Fibroblast of skin of scalp (primary cell): Measurements from ENCODE around the gene NATD1.

Source experiments
- DNase-seq: peaks from one replicate; pipeline ENCODE4 v3.0.0-alpha.2; 2013

The NATD1 gene

GRCh38 chr17:21289902-21290571, 36.8 kb upstream of the NATD1 start:
- no peak for DNase-seq

DNA sequence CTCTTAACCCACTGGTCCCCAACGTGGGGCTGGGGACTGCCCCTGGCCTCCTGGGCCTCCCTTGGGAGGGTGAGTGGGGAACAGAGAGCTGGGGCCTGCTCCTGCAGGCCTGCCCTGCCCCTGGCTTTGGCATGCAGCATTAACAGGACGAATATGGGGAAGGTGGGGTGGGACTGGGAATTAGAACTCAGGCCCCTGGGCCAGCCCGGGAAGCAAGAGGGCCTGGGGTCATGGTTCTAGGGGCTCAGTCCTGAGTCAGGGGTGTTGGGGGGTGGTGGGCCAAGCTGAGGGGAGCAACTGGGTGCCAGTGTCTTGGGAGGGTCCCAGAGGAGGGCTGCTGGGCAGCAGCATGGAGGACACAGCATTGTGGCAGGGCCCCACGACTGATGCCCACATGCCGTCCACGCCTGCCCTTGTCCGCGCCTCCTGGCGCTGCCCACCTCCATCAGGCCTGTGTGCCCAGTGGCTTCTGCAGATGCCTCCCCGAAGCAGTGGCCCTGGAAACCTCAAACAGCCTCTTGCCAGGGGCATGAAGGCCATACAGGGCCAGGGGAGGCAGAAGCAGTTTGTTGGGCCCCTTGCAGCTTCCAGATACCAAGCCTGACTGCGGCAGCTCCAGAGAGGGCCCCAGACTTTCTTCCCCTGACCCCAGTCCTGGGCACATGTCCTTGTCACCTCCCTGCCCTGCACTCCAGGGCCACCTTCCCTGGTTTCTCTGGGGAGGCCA, 36.1 kb upstream of the NATD1 start:
- DNase-seq = no peak

GRCh38 chr17:21288571-21289017, 35.4 kb upstream of the NATD1 start:
- DNase-seq = no peak

DNA sequence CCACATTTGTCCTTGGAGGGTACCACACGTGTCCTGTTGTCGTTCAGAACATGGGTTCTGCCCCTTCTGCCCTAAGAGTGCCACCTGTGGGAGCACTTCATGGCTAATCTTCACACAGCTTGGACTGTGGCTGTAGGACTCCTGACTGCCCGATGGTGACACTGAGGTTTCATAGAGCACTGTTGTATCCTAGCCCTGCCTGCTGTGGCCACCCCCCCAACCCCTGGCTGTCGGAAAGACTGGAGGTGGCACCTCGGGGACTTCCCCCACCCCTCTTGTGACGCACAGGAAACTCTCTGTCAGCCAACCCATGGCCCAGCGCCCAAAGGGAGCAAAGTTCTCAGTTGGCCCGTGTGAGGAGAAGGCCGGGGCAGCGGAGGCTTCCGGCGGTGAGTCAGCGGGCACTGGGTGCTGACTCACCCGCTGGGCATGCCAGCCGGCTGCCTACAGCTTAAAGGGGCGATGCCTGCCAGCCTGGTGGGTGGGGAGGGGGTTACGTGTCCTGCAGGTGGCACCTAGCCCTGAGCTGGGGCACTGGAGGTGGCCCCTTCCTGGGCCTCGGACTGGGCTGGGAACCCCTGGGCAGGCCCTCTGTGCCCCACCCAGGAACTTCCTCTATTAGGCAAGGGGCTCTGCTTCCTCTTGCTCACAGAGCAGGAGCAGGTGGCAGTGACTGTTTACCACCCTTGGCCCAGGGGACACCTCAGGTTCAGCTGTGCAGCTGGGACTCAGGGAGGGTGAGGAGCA, 34.7 kb upstream of the NATD1 start:
- DNase-seq = peak; percentile 96

DNA sequence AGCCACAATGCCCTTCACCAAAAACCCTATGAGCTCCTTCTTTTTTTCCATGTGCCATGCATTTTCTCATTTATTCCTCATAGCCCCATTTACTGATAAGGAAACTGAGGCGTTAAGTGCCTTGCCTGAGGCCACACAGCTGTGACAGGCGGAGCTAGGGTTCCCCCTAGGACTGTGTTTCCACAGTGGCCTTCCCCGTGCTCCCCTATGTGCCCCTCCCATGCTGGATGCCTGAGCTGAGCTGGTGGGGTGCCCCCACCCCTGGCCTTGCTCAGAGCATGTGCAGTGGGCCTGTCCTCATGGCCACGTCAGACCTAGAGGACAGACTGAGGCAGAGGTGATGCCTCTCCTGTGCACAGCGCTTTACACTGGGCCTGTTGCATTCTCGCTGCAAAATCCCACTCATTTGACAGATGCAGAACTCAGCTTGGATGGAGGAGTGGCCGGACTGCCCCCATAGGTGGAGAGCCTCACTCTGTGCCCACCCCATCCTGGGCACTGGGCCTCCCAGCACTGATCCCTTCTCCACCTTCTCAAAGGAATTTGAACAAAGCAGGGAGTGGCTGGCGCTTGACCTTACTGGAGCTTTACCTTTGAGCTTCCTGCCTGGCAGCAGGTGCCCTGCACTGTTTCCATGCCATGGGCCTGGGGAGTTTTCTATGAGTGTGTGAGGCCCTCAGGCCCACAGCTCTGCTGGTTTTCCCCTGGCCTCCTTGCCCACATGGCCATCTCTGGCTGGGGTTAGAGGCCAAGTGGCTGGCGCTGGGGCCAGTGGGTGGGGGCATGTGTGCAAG, 33.9 kb upstream of the NATD1 start:
- DNase-seq = no peak

DNA sequence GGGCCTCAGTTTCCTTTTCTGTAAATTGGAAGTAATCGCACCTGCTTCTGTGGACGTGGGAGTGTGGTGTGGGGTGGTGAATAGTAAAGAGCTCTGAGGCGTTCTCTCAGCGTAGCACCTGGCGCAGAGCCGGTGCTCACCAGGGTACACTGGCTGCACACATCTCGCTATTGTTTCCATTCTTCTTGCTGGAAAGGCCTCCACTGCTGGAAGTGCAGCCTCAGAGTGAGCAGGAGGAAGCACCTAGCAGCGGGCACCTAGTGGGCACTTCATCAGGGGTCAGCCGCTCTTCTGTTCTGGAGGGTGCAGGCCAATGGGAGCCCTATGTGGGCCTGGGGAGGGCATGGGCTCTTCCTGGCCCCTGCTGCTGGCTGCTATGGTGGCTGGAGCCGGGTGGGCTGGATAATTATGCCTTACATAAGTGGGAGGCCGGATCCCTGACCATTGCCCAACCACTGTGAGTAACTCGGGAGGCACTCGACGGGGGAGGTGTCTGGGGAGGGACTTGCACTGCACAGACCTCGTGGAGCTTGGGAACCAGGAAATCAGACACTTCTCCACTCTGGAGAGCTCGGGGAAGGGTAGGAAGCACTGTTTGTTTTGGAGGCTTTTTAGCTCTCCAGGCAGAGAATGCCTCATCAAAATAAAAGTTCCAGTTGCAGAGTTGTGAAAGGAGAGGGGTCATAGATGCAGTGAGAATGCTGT, 33.0 kb upstream of the NATD1 start:
- peak; percentile 98 for DNase-seq

- DNase-seq = peak; percentile 49
Measured at GRCh38 chr17:21285164-21286065, 32.2 kb upstream of the NATD1 start.

GRCh38 chr17:21284319-21285163, 31.3 kb upstream of the NATD1 start, which contains the start of gene MAP2K3:
Gene MAP2K3, plus strand, starts transcription at chr17:21284711. Its CDS starts 210 bp downstream, at chr17:21284921.
- DNase-seq = peak; percentile 99

DNA sequence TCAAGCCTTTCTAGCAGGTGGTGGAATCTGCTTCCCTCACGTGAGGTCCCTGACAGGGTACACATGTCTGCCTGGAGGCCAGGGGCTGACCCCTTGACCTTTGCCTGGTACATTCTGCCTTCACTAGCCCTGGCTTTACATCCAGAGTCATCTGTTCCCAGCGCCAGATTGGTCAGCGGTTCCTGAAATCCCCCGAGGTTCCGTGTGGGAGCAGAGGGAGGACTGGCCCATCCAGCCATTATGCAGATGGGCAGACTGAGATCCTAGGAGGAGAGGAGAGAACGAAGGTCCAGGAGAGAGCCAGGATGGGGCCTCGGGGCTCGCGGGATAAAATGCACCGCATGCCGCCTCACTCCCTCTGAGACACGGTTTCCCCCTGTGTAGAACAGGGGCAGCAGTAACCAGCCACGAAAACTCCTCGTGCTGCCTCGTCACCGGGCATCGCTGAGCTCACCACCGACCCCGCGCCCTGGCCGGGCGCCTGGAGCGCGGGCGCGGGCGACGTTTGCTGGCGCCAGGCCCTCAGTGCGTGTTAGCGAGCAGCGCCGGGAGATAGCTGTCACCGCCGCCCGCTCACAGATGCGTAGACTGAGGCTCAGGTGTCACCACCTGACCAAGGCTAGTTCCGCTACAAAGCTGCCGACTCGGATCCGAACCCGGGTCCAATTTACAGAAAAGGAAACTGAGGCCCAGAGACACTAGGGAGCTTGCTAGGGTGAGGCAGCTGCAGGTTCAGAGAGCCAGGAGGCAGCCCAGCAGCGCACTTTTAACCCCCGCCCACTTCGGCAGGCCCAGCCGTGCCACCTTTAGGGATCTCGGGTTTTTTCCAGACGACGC, 30.5 kb upstream of the NATD1 start:
- peak; percentile 38 for DNase-seq

DNA sequence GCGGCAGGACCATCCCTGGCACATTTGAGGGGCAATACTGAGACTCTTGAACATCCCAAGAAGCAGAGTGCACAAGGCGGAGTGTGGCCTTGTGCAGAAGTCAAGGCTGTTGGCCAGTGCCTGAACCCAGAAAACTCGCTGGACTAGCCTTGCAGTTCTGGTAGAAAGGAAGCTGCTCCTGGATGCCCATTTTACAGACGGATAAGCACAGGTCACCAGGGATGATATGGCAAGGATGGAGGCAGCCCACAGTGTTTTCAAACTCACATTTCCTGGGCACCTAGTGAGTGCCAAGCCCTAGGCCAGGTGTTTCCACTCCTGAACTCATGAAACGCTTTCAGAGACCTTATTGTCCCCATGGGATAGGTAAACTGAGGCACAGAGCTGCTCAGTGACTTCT, 29.6 kb upstream of the NATD1 start:
- DNase-seq = no peak

- peak; percentile 100 for DNase-seq
Measured at GRCh38 chr17:21282231-21282630, 29.0 kb upstream of the NATD1 start.

- peak; percentile 84 for DNase-seq
Measured at GRCh38 chr17:21280081-21280518, 26.9 kb upstream of the NATD1 start.

DNA sequence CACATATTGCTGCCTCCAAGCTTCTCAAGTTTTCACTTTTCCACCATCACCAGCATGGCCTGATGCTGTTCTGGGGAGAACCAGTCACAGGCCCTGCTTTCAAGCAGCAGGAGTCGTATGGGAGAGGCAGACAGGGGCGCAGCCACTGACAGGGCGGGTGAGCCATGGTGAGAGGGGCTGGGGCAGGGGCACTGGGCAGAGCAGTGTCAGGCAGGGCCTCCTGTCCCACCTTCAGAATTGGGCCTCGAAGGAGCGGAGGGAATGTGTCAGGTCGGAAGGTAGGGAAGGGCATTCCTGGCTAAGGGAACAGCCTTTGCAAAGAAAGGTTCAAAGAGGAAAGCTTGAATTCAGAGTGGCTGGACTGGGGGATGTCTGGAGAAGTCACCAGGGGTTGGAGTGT, 26.4 kb upstream of the NATD1 start:
- no peak for DNase-seq

GRCh38 chr17:21279198-21279535, 26.0 kb upstream of the NATD1 start:
- DNase-seq = no peak

DNA sequence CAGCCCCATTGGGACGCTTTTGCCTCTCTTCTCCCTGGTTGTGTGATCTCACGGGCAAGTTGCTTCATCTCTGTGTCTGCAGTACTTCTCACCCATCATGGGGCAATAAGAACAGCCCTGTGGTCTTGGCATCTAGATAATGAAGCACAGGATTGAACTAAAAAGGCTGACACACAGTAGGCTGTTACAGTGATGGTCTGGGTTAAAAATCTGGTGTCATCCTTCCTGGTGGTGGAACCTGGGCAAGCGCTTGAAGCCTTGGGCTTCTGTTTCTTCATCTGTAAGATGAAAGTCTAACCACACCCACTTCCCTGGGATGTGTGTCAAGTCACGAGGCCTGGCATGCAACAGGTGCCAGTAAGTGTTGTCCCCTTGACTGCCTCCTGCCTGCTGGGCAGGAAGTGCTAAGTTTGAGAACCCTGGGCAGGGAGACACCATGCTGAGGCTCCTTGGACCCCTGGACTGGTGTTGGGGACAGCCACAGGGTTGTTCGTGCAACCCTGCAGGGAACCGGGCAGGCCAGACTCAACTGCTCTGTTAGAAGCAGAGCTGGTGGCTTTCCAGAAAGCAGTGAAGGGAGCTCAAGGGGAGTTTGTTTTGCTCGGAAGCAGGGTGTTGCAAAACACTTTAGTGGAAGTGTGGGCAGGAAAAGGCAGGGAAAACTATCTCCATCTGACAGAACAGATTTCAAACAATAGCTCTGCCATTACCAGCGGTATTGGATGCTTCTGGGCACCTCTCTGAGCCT, 25.4 kb upstream of the NATD1 start:
- DNase-seq = no peak

DNA sequence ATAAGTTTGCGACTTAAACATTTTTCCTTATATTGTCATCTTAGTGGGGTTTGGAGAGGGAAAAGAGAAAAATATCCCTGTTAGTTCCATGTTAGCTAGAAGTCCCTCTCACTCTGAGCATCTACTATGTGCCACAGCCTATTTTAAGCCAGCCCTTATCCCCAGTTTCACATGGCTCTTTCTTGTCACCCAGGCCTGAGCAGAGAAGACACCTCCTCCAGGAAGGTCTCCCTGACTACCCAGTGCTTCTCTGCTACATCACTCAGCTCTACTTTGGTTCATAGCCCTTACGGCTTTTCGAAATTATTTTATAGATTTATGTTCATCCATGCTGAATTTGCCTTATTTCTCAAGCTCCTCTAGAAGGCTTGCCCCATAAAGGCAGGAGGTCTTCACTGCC, 24.1 kb upstream of the NATD1 start:
- DNase-seq = no peak

DNA sequence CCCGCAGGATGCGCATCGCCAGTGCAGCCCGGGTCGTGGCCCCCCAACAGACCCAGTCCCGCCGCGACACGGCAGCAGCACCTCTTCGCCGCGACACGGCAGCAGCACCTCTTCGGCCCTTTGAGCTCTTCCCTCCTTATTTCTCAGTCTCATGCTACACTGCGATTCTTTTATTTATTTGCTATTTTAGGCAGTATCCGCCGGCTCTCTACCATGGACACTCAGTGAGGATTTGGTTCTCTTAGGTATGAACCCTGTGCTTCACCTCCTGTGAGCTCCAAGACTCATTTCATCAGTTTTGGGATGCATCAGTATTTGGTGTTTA, 23.0 kb upstream of the NATD1 start:
- no peak for DNase-seq

GRCh38 chr17:21275579-21276263, 22.5 kb upstream of the NATD1 start:
- peak; percentile 83 for DNase-seq
